ENCODE results near the gene ADORA1. TPM values are rescaled to one million over a fixed set of nuclear protein-coding genes. Genes with fewer than 3 reads are reported as not detected.

ADORA1 gene
- total and polyA plus RNA-seq, 10 of the 15 experiments (the other 5 are each of a cell fraction or from before 2014, with no cell fraction given): not detected

- intact Hi-C loops (cut with micrococcal nuclease; ENCODE audit: unreplicated experiment) (no loop called here), in situ Hi-C loops (cut with MboI) (no loop called here)
- Histone ChIP-seq H3K79me2 (ENCODE audit: control insufficient read depth, insufficient read depth, low read length) (no peaks in the 10 kb centered on the region), H3K4me3 (no peak overlapping the region), H4K20me1 (ENCODE audit: control insufficient read depth, insufficient read depth) (no peaks in the 10 kb centered on the region), H2AFZ (ENCODE audit: control insufficient read depth, low read depth, low read length) (no peak overlapping the region), H3K4me2 (ENCODE audit: control insufficient read depth, insufficient read depth) (no peak overlapping the region), H3K27ac (ENCODE audit: control insufficient read depth, insufficient read depth) (no peak overlapping the region), H3K4me1 (ENCODE audit: control insufficient read depth, insufficient read depth, low read length) (no peaks in the 10 kb centered on the region), H3K36me3 (ENCODE audit: control insufficient read depth in 2 of 2, insufficient read depth in 2 of 2, low read length in 1 of 2) (no peaks in the 10 kb centered on the region), H3K9me3 (replicated peaks; ENCODE audit: control insufficient read depth, insufficient read depth, low read length) (no peaks in the 10 kb centered on the region), H3K27me3 (replicated peaks in 1 of 2; ENCODE audit: control insufficient read depth in 2 of 2, insufficient read depth in 2 of 2, low read length in 1 of 2) (no peaks in the 10 kb centered on the region), H3K9ac (ENCODE audit: control insufficient read depth, insufficient read depth, low read length) (no peak overlapping the region)
- no peak for FAIRE-seq
- TF ChIP-seq SMAD5 (IDR thresholded peaks at IDR 0.05; ENCODE audit: low read depth): no peak
- TF ChIP-seq E2F8 (IDR thresholded peaks at IDR 0.05; ENCODE audit: low read depth, partially characterized antibody): no peak
- TF ChIP-seq ATF2 (IDR thresholded peaks at IDR 0.05; ENCODE audit: low read length): no peak
- TF ChIP-seq RBBP5 (conservative IDR thresholded peaks at IDR 0.05): no peak
- no peak for TF ChIP-seq EZH2 (IDR thresholded peaks at IDR 0.05; ENCODE audit: borderline replicate concordance, control insufficient read depth, low read depth, low read length)
- TF ChIP-seq RAD21 (IDR thresholded peaks at IDR 0.05; ENCODE audit: insufficient read depth, low read depth, low read length): no peak
- TF ChIP-seq SPI1 (IDR thresholded peaks at IDR 0.05; ENCODE audit: borderline replicate concordance, insufficient read depth, low read depth, low read length): no peak
- TF ChIP-seq IKZF2 (IDR thresholded peaks at IDR 0.05): no peak
- no peak for TF ChIP-seq PBX3 (IDR thresholded peaks at IDR 0.05; ENCODE audit: insufficient replicate concordance, low read depth, low read length)
- no peak for TF ChIP-seq FOXM1 (IDR thresholded peaks at IDR 0.05; ENCODE audit: low read depth, low read length)
- no peak for TF ChIP-seq HDAC6 (IDR thresholded peaks at IDR 0.05; ENCODE audit: unreplicated experiment)
- TF ChIP-seq RUNX3 (IDR thresholded peaks at IDR 0.05; ENCODE audit: low read length): no peak
- TF ChIP-seq RAD51 (IDR thresholded peaks at IDR 0.05): no peak
- no peak for TF ChIP-seq NFXL1 (IDR thresholded peaks at IDR 0.05; ENCODE audit: borderline replicate concordance)
- no peak for TF ChIP-seq ASH2L (IDR thresholded peaks at IDR 0.05; ENCODE audit: borderline replicate concordance, low read depth)
- TF ChIP-seq CHD2 (IDR thresholded peaks at IDR 0.05; ENCODE audit: borderline replicate concordance, low read depth, low read length): no peak
- TF ChIP-seq ZBED1 (IDR thresholded peaks at IDR 0.05; ENCODE audit: borderline replicate concordance): no peak
- TF ChIP-seq MYB (IDR thresholded peaks at IDR 0.05; ENCODE audit: borderline replicate concordance, low read depth, low read length): no peak
- TF ChIP-seq PKNOX1 (IDR thresholded peaks at IDR 0.05): no peak
- no peak for TF ChIP-seq SIX5 (IDR thresholded peaks at IDR 0.05; ENCODE audit: low read depth, low read length, severe bottlenecking)
- no peak for DNase-seq (ENCODE audit: low read depth, low spot score)
- 51% methylated on average over 7 of the region's 7 CpGs for WGBS (ENCODE audit: insufficient coverage, insufficient replicate concordance, low lambda C conversion rate, missing lambda C conversion rate)
- ChIA-PET RAD21 (ENCODE audit: unreplicated experiment) (no interaction called here), CTCF (interaction anchor here (1.1 to 1.3 kb wide), 2 partner anchors 17 to 151 kb away, joined by 3 to 4 read pairs; no protein-coding TSS in a partner anchor), POLR2A (no interaction called here), SMC1A (ENCODE audit: uncharacterized antibody, unreplicated experiment) (interaction anchor here (0.9 to 2.3 kb wide), 2 partner anchors 17 to 19 kb away, joined by 3 to 8 read pairs; no protein-coding TSS in a partner anchor)
- no peak for ATAC-seq
- no TSS peak for BruUV-seq (replicated peaks)
Measured at GRCh38 chr1:203189951-203190352, 62.4 kb downstream of the ADORA1 start.

Data from GM12878 (cell line).